ENCODE data around the gene BBS9.

DNA sequence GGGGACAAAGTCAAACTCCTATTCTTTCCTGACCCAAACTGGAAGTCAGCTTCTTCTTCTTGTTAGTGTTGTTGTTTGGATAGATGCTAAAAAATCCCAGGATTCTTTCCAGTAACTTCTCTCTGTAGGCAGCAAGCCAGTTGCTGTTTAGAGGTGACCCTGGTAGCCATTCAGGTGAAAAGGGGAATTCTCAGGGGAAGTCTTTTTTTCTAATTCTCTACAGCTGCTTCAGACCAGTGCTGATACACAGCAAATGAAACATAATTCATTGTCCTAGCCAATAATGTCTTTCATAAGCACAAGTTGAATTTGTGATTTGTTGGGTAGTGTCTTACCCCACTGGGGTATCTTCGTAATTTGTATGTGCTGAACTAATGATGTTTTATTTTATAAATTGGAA, 357.3 kb downstream of the BBS9 start:
- TF ChIP-seq, protein P1, sequence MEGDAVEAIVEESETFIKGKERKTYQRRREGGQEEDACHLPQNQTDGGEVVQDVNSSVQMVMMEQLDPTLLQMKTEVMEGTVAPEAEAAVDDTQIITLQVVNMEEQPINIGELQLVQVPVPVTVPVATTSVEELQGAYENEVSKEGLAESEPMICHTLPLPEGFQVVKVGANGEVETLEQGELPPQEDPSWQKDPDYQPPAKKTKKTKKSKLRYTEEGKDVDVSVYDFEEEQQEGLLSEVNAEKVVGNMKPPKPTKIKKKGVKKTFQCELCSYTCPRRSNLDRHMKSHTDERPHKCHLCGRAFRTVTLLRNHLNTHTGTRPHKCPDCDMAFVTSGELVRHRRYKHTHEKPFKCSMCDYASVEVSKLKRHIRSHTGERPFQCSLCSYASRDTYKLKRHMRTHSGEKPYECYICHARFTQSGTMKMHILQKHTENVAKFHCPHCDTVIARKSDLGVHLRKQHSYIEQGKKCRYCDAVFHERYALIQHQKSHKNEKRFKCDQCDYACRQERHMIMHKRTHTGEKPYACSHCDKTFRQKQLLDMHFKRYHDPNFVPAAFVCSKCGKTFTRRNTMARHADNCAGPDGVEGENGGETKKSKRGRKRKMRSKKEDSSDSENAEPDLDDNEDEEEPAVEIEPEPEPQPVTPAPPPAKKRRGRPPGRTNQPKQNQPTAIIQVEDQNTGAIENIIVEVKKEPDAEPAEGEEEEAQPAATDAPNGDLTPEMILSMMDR (IDR thresholded peaks at IDR 0.05), result no peak
- TF ChIP-seq POLR2A (IDR thresholded peaks at IDR 0.05), result no peak

All from right lobe of liver (tissue), 4 donors.